Measurements from ENCODE around the gene MTCL1. TPM values are rescaled to one million over a fixed set of nuclear protein-coding genes. Genes with fewer than 3 reads are reported as not detected.

The MTCL1 gene
- total RNA-seq, 2 donors from 2014 or later, result 5.4 to 7.2 TPM

- H3K9me3 ChIP-seq, result no peaks in the 10 kb centered on the region
- H3K27ac ChIP-seq, result no peak overlapping the region
- H3K4me1 ChIP-seq, result peaks cover 0 to 20% of the 10 kb centered on the region in 2 donors
- no peak overlapping the region for H3K4me3 ChIP-seq
- TF ChIP-seq, protein P1, sequence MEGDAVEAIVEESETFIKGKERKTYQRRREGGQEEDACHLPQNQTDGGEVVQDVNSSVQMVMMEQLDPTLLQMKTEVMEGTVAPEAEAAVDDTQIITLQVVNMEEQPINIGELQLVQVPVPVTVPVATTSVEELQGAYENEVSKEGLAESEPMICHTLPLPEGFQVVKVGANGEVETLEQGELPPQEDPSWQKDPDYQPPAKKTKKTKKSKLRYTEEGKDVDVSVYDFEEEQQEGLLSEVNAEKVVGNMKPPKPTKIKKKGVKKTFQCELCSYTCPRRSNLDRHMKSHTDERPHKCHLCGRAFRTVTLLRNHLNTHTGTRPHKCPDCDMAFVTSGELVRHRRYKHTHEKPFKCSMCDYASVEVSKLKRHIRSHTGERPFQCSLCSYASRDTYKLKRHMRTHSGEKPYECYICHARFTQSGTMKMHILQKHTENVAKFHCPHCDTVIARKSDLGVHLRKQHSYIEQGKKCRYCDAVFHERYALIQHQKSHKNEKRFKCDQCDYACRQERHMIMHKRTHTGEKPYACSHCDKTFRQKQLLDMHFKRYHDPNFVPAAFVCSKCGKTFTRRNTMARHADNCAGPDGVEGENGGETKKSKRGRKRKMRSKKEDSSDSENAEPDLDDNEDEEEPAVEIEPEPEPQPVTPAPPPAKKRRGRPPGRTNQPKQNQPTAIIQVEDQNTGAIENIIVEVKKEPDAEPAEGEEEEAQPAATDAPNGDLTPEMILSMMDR (IDR thresholded peaks at IDR 0.05), result no peak
- H3K36me3 ChIP-seq, result no peaks in the 10 kb centered on the region
- no peak for DNase-seq (ENCODE audit: low spot score)
- H3K27me3 ChIP-seq, result no peaks in the 10 kb centered on the region
Observed at GRCh38 chr18:8842506-8842905, 137.2 kb downstream of the MTCL1 start.

DNA sequence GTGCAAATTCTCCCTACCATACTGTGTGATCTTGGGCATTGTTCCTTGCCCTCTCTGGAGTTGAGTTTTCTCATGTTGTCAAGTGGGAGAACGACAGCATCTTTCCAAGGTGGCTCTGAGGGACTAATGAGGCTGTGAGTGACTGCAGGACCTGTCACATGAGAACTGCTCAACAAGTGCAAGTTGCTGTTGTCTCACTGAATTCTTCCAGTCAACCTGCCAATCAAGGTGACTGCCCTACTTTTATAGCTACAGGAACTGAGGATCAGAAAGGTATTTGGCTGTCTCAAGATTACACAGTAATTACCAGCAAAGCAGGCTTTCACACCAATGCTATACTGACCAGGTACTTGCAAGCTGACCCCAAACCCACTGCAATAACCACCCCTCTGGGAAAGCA, 137.6 kb downstream of the MTCL1 start:
- no peaks in the 10 kb centered on the region for H3K27me3 ChIP-seq
- H3K9me3 ChIP-seq, result no peaks in the 10 kb centered on the region
- H3K36me3 ChIP-seq, result no peaks in the 10 kb centered on the region
- H3K27ac ChIP-seq, result no peak overlapping the region
- peaks cover 0 to 25% of the 10 kb centered on the region in 2 donors for H3K4me1 ChIP-seq
- H3K4me3 ChIP-seq, result no peak overlapping the region
- no peak for DNase-seq (ENCODE audit: low spot score)
- TF ChIP-seq, protein P1 (IDR thresholded peaks at IDR 0.05), result no peak

- H3K27me3 ChIP-seq, result no peaks in the 10 kb centered on the region
- no peaks in the 10 kb centered on the region for H3K9me3 ChIP-seq
- TF ChIP-seq, protein P1 (IDR thresholded peaks at IDR 0.05), result no peak
- DNase-seq (ENCODE audit: low spot score), result no peak
- no peak overlapping the region for H3K27ac ChIP-seq
- H3K4me3 ChIP-seq, result no peak overlapping the region
- H3K36me3 ChIP-seq, result no peaks in the 10 kb centered on the region
- peaks cover 0 to 23% of the 10 kb centered on the region in 2 donors for H3K4me1 ChIP-seq
Observed at GRCh38 chr18:8844721-8845148, 139.4 kb downstream of the MTCL1 start.

- TF ChIP-seq, protein P1 (IDR thresholded peaks at IDR 0.05), result no peak
- Histone ChIP-seq H3K27me3 (no peaks in the 10 kb centered on the region), H3K27ac (no peak overlapping the region), H3K4me1 (peaks cover 0 to 23% of the 10 kb centered on the region in 2 donors), H3K4me3 (no peak overlapping the region), H3K9me3 (no peaks in the 10 kb centered on the region), H3K36me3 (no peaks in the 10 kb centered on the region)
- DNase-seq (ENCODE audit: low spot score), result no peak
Observed at GRCh38 chr18:8845506-8845905, 140.2 kb downstream of the MTCL1 start.

DNA sequence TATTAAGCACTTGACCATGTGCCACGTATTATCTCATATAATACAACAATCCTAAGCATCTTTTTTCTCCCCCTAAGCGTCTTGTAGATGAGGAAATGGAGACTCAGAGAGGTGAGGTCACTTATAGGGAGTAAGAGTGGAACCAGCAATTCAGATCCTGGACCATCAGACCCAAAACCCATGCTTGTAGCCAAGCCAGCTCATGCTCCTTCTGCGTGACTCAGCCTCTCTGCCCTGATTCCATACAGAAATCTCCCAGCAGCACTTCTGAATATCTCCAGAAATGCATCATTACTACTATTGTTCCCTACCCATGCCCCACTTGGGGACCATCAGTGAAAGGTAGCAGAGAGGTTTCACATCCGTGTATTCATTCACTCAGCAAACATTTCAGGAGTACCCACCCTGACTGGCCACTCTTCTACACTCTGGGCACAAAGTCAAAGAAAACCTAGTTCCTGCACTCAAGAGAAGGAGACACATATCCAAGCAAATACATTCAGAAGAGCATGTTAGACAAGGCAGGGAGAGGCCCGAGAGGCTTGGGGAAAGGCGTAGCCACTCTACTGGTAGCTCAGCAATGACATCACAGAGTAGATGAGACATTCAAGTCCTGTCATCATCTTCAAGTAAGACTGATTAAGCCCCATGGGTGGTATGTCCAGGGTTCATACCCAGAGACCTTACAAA, 141.9 kb downstream of the MTCL1 start:
- Histone ChIP-seq H3K27ac (no peak overlapping the region), H3K27me3 (no peaks in the 10 kb centered on the region), H3K4me1 (peaks cover 0 to 23% of the 10 kb centered on the region in 2 donors), H3K4me3 (no peak overlapping the region), H3K36me3 (no peaks in the 10 kb centered on the region), H3K9me3 (no peaks in the 10 kb centered on the region)
- TF ChIP-seq, protein P1 (IDR thresholded peaks at IDR 0.05), result no peak
- DNase-seq (ENCODE audit: low spot score), result no peak

DNA sequence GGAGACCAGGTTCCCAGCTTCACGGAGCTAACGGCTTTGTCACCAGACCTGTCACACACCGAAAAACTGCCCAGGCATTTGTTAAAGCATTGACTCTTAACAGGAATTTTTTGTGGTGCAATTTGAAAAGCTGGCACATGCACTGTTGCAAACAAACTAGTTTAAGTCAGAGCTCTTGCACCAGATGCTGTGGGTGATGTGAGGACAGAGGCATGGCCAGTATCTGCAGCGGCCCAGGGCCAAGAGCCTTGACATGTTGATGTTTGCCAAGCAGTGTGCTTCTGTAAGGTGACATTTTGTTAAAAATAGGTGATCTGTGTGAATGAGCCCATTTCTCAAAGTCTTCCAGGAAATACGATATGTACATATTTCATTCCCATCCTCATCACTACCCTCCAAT, 142.5 kb downstream of the MTCL1 start:
- H3K4me3 ChIP-seq, result no peak overlapping the region
- no peak overlapping the region for H3K27ac ChIP-seq
- no peaks in the 10 kb centered on the region for H3K9me3 ChIP-seq
- peaks cover 0 to 23% of the 10 kb centered on the region in 2 donors for H3K4me1 ChIP-seq
- H3K36me3 ChIP-seq, result no peaks in the 10 kb centered on the region
- no peaks in the 10 kb centered on the region for H3K27me3 ChIP-seq
- no peak for DNase-seq (ENCODE audit: low spot score)
- TF ChIP-seq, protein P1 (IDR thresholded peaks at IDR 0.05), result no peak
